ENCODE data around the gene CTNNA1.

The CTNNA1 gene

DNA sequence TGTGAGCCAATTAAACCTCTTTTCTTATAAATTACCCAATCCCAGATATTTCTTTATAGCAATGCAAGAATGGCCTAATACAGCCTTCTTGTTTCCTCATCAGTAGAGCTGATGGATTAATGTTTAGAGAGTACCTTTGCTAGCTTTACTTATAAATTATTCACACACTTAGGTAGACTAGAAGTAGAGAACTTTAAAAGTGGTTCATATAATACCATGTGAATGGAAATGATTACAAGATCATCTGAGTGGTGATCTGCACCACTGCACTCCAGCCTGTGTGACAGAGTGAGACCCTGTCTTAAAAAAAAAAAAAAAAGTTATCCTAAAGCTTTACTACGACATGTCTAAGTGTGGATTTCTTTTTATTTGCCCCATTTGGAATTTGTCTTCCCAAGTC lies 145.1 kb downstream of the CTNNA1 start:
- no peaks in the 10 kb centered on the region for H3K27me3 ChIP-seq
- H3K4me1 ChIP-seq (ENCODE audit: control insufficient read depth in 1 of 2, insufficient read depth in 1 of 2, low read depth in 1 of 2, low read length in 1 of 2) = peaks cover 8 to 11% of the 10 kb centered on the region in 2 experiments
- no peaks in the 10 kb centered on the region for H3K36me3 ChIP-seq
- TF ChIP-seq, protein P1, sequence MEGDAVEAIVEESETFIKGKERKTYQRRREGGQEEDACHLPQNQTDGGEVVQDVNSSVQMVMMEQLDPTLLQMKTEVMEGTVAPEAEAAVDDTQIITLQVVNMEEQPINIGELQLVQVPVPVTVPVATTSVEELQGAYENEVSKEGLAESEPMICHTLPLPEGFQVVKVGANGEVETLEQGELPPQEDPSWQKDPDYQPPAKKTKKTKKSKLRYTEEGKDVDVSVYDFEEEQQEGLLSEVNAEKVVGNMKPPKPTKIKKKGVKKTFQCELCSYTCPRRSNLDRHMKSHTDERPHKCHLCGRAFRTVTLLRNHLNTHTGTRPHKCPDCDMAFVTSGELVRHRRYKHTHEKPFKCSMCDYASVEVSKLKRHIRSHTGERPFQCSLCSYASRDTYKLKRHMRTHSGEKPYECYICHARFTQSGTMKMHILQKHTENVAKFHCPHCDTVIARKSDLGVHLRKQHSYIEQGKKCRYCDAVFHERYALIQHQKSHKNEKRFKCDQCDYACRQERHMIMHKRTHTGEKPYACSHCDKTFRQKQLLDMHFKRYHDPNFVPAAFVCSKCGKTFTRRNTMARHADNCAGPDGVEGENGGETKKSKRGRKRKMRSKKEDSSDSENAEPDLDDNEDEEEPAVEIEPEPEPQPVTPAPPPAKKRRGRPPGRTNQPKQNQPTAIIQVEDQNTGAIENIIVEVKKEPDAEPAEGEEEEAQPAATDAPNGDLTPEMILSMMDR (IDR thresholded peaks at IDR 0.05) = no peak
- H3K4me3 ChIP-seq (ENCODE audit: low read depth in 1 of 2, low read length in 1 of 2) = no peak overlapping the region
- no peaks in the 10 kb centered on the region for H3K9me3 ChIP-seq
- no peak overlapping the region for H3K27ac ChIP-seq

DNA sequence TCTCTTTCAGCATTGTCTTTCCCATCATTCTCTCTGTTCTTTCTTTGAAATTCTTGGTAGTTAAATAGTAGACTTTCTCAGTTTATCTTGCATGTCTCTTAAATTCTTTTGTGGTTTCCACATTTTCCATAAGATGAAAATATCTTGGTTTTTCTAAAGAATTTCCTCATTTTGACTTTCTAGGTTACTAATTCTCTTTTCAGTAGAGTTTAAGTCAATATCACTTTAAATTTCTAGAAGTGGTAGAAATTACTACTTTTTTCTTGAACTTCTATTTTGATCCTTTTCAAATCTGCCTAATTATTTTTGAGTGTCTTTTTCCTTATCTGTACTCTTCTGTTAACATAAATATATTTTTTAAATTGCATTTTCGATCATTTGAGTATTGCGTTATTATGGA lies 145.5 kb downstream of the CTNNA1 start:
- Histone ChIP-seq H3K9me3 (no peaks in the 10 kb centered on the region), H3K4me1 (ENCODE audit: control insufficient read depth in 1 of 2, insufficient read depth in 1 of 2, low read depth in 1 of 2, low read length in 1 of 2) (peaks cover 8 to 11% of the 10 kb centered on the region in 2 experiments), H3K27ac (no peak overlapping the region), H3K4me3 (ENCODE audit: low read depth in 1 of 2, low read length in 1 of 2) (no peak overlapping the region), H3K27me3 (no peaks in the 10 kb centered on the region), H3K36me3 (no peaks in the 10 kb centered on the region)
- TF ChIP-seq, protein P1 (IDR thresholded peaks at IDR 0.05) = no peak

DNA sequence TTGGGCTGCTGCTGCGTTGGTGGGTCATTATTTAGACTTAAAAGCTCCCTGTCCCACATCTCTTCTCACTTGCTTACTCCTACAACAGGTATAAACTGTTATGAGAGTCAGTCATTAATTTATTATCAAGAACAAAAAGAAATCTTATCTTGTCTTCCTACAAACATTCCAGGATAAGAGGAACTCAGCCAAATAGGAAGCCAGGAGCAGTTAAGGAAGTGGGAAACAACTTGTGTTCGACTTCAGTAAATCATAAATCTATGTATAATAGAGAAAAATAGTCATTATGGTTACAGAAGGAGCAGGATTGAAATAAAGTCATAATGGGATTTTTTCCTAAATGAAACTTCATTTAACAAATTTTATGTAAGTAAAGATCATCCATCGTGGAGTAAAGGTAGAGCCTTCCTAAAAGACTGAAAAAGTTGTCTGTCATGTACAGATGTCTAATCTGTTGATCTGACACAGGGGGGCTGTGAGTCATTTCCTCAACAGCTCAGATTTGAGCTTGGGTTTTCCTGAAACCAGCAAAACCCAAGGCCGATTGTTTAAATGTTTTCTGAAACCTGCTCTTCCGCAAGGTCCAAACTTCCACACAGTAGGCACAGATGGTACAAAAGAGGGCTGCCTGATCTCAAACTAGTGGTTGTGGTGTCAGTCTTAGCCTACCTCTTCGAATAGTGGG lies 147.2 kb downstream of the CTNNA1 start:
- Histone ChIP-seq H3K4me1 (ENCODE audit: control insufficient read depth in 1 of 2, insufficient read depth in 1 of 2, low read depth in 1 of 2, low read length in 1 of 2) (peaks cover 8 to 11% of the 10 kb centered on the region in 2 experiments), H3K36me3 (peaks cover under 1% of the 10 kb centered on the region), H3K27ac (no peak overlapping the region), H3K9me3 (no peaks in the 10 kb centered on the region), H3K4me3 (ENCODE audit: low read depth in 1 of 2, low read length in 1 of 2) (no peak overlapping the region), H3K27me3 (no peaks in the 10 kb centered on the region)
- TF ChIP-seq, protein P1 (IDR thresholded peaks at IDR 0.05) = no peak

DNA sequence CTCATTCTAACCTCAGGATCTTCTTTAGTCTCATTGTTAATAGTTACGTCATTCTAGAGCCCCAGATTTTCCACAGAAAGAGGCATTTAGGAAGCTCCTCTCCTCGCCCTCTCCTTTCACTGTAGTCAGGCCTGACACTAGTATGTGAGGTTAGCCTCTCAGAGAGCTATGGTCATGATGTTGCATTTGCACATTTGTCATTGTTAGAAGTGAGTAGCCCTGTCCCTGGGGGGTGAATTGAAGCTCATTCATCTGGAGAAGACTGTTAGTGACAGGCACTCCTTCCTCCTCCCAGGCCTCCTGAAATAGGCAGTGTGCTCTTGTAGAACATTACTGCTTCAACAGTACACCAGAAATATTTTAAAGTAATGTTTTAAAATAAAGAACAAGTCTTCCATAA lies 148.5 kb downstream of the CTNNA1 start:
- H3K27me3 ChIP-seq = no peaks in the 10 kb centered on the region
- H3K4me1 ChIP-seq (ENCODE audit: control insufficient read depth in 1 of 2, insufficient read depth in 1 of 2, low read depth in 1 of 2, low read length in 1 of 2) = peaks cover 8 to 11% of the 10 kb centered on the region in 2 experiments
- H3K4me3 ChIP-seq (ENCODE audit: low read depth in 1 of 2, low read length in 1 of 2) = no peak overlapping the region
- H3K36me3 ChIP-seq = peaks cover 8% of the 10 kb centered on the region
- H3K9me3 ChIP-seq = no peaks in the 10 kb centered on the region
- TF ChIP-seq, protein P1 (IDR thresholded peaks at IDR 0.05) = no peak
- H3K27ac ChIP-seq = no peak overlapping the region

DNA sequence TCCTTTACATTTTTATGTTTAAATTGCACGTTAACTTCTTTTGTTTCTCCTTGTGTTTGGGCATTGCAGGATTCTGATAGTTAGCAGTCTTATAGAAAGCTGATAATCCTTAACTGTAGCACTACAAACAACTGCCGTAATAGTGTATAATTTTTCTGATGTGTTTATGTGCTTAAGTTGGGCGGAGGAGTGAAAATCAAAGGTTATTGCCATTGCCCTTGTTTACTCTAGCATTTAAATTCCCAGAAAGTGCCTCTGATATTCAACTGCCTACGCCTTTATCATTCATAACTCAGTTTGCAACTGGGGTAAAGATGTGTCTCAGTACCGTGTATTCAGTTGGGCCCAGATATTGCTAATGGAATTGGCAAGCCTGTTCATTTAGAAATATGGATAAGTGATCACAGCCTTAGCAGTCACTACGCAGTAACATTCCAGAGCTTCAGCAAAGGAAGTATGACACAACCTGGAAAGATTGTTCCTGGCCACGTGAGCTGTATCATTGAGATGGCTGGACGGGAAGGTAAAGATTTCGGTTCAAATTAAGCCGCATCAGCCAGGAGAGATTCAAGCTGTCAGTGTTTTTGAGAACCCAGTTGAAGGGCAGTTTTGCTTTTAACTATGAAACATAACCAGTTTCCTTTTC lies 150.0 kb downstream of the CTNNA1 start:
- no peaks in the 10 kb centered on the region for H3K27me3 ChIP-seq
- H3K4me1 ChIP-seq (ENCODE audit: control insufficient read depth in 1 of 2, insufficient read depth in 1 of 2, low read depth in 1 of 2, low read length in 1 of 2) = peaks cover 4 to 5% of the 10 kb centered on the region in 2 experiments
- H3K36me3 ChIP-seq = peaks cover 8% of the 10 kb centered on the region
- H3K27ac ChIP-seq = no peak overlapping the region
- TF ChIP-seq, protein P1 (IDR thresholded peaks at IDR 0.05) = no peak
- H3K4me3 ChIP-seq (ENCODE audit: low read depth in 1 of 2, low read length in 1 of 2) = no peak overlapping the region
- H3K9me3 ChIP-seq = no peaks in the 10 kb centered on the region
